ENCODE results near the gene SYNPR. TPM values are rescaled to one million over a fixed set of nuclear protein-coding genes. Genes with fewer than 3 reads are reported as not detected.

SYNPR gene
- not detected in 5 replicates for total RNA-seq (2022; extraction: Qiagen RNA extraction)

DNA sequence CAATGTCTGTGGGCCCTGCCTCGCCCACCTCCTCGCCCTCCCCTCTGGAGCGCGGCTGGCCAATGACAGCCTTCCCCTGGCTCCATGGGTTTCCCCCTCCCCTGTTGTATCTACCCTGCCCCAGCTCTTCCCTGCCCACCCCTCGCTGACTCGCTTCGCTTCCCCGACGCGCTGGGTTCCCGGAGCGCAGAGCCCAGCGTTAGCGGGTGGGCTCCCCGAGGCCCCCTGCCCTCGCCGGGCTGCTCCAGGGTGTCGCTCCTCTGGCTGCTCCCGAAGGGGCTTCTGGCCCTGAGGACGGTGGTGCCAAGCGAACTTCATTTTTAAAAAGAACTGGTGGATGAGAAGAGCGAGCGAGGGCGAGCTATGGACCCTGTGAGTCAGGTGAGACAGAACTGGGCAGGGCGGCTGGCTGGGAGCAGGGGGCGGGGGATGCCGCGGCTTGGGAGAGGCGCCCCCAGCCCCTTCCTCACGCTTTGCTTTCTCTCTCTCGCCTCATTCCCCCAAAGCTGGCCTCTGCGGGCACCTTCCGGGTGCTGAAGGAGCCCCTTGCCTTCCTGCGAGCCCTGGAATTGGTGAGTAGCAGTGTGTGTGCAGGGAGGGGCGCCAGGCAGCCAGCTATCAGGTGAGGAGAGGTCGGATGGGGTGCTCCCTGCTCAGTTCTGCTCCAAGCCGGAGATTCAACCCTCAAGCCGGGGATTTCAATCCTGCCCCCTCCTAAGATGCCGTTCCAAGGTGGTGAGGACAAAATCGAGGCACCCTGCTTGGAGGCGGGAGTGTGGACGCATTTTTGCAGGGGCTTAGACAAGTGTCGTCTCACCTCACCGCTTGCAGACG is at the start of gene SYNPR:
Gene SYNPR (plus strand): TSS at position 138 of the 834 bp plus-strand sequence.

GRCh38 chr3:63652066-63652725 is 374.1 kb downstream of the SYNPR start, which contains the start of gene SNTN:
Gene SNTN, plus strand, starts transcription at chr3:63652675. Its CDS starts 13 bp downstream, at chr3:63652688.

Measured in A549 treated with Mapracorat at 1 μM for 4 hours (cell line).